Myocyte (in vitro differentiated cells): ENCODE measurements around the gene DACH1. TPM values are rescaled to one million over a fixed set of nuclear protein-coding genes. Genes with fewer than 3 reads are reported as not detected.
"Not testable (repeated sequence)": the region's sequence is repeated elsewhere in the genome, so short reads cannot be mapped to it uniquely, and the experiment has no call there.

Experiments
- DNase-seq: peaks from one replicate; pipeline ENCODE4 v3.0.0-alpha.2; 2012; ENCODE audit warnings: low read depth
- total RNA-seq: library from RNA; depleted of rRNA; stranded (reverse); fragments of >200 nt; gene quantifications from 2 replicates; pipeline ENCODE4 v1.2.3, GENCODE V29; 2014

The DACH1 gene
- total RNA-seq, 1 donor from 2014 or later: 0.03 TPM

- DNase-seq: no peak
Observed at GRCh38 chr13:71780546-71780945, 86.5 kb downstream of the DACH1 start.

DNA sequence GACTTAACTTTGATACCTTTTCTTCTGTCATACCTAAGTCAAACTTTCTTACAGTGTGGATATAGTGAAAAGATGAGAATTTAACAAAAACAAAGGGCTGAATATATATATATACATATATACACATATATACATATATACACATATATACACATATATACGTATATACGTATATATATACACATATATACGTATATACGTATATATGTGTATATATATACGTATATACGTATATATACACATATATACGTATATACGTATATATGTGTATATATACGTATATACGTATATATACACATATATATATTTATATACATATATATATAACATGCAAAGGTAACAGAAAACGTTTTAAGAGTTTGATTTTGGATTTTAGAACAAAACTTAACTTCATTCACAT lies 88.0 kb downstream of the DACH1 start:
- not testable (repeated sequence) for DNase-seq

DNA sequence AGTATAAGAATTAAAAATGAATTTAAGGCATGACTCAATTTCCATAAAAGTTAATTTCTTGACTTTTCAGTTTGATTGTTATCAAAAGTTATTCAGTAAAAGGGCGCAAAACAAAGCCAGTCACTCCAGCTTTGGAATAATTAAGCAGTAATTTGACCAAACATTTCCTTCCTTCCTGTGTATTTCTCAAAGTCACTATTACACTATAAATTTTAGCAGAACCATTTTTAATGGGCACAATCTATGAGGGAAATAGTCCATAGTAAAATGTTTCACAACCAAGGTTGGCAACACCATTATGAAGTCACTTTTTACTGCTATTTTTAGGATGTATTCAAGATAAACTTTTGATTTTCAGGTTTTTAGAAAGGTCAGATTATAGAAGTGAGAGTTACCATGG lies 91.0 kb downstream of the DACH1 start:
- DNase-seq: no peak

DNA sequence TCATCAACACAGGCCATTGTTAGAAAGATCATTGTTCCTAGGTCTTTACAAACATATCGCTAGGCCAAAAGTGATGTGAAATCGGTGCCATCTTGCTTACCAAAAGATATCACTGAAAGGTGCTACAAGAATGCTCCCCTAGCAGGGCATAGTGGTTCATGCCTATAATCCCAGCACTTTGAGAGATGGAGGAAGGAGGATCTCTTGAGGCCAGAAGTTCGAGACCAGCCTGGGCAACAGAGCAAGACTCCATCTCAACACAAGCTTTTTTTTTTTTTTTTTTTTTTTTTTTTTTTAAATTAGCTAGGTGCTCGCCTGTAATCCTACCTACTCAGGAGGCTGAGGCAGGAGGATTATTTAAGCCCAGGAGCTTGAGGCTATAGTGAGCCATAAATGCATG lies 92.1 kb downstream of the DACH1 start:
- DNase-seq: no peak

DNA sequence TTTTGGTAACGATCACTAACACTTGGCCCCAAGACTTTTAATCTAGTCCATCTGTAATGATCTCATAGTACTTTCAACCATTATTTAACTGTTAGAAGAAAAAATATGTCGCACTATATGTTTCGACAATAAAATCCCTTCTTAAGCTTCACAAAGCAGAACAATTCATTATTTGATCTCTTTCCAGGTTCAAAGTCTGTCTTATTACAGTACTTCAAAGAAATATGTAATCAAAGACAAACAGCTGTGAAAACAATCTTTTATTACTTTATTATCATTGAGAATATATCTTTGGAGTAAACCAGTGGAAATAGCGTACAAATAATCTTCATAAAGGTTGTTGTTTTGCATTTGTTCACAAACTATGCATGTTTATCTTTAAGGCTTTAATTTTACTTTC lies 93.5 kb downstream of the DACH1 start:
- DNase-seq: no peak

DNA sequence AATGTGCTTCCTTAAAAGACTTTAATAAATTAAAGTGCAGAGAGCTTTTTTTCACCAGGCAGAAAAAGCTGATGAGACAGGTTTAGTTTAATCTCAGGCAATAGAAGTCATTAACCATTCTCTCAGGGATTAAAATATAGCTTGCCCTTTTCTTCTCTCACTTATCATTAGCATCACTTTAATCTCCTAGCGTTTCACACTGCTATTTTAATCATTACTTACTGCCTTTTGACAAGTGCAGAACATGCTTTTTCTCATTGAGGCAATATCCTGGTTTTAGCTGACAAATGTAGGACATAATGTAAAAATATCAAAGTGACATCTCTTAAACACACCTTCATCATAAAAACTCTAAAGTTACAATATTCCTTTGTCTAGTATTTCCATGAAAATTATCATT lies 94.6 kb downstream of the DACH1 start:
- no peak for DNase-seq

DNA sequence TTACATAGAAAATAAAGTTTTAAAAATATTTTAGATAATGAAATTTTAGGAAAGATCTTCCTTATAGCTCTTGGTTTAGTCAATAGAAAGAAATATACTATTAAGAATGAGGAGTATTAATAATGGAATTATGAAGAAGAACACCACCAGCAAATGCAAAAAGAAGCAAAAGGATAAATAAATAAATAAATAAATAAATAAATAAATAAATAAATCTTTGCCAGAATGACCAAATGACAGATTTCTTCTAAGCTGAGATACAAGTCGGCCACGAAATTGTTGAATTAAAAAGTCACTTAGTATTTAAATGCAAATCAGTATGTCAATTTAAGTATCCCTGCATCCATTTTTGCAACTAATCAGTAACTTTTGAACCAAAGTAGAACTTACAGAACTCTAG lies 95.9 kb downstream of the DACH1 start:
- no peak for DNase-seq

- no peak for DNase-seq
Observed at GRCh38 chr13:71770710-71771109, 96.3 kb downstream of the DACH1 start.

DNA sequence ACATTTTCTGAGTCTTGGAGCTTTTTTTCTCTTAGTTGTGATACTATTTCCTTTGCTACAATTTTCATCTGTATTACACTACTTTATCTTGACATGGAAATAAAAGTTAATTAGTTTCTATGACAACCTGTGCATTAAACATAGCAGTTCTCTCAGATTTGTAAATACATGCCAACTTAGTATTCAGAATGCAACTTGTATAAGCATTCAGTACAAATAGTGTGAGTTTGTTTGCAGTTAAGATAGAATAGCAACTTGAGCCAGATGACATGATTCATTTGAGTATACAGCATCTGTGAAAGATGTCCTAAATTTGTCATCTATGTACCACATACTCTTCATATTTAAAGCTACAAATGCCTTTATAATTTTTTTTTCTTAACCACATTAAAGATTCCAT lies 98.1 kb downstream of the DACH1 start:
- no peak for DNase-seq

DNA sequence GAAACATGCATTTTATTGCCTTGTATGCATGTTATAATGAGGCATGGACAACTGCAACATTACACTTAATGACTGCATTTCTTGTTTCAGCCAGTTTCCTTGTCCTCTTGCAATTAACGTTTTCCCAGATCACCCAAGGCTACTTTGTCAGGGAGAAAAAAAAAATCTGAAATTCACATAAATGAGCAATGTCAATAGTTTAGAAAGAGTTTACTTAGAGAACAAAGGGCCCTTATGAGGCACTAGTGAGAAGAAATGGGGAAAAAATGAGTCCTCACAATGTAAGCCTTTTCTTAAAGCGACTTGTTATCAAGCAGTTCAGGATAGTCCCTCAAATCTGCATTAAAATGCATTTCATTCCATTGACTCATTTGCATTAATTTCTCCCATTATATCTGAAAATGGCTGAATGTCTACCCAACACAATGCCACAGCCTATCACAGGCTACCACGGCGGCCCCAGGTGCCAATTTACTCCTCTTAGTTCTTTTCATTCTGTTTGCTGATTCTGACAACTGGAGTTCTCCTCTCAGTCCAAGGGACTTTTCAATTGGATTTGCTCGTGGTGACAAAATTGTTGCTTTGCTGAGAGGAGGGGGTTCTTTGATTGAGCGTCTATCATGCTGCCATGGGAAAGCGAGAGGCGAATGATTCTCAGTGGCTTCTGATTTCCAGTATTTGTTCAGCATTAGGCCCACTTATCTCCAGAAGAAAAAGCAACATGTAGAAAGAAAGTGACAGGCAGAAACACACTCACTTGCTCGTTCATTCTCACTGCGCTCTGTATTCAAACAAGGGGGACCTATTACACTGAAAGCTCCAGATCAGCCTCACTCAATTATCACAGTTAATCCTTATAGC lies 107.1 kb downstream of the DACH1 start:
- no peak for DNase-seq

- DNase-seq: no peak
Observed at GRCh38 chr13:71758828-71759227, 108.2 kb downstream of the DACH1 start.

DNA sequence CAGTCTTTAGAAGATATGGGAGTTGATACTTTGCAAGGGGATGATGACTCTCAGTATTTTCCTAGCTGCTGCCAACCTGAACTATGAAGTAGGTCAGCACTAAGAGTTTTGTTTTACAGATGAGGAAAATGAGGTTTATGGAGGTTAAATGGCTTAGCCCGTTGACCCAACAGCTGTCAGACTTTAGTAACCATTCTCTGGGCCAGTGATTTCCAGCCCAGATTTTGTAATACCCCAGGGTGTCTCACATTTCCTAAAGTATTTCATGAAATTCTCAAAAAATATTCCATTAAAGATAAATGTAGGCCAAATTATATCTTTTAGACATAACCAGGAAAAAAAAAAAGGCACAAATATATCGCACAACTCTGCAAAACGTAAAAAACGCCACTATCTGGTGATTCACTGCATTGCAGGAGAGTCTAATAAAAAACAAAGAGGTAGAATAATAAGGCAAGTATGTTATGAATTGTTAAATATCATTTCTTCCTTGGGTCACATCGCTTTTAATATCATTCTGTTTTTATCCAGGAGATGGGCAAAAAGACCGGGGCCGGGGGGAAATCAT lies 112.5 kb downstream of the DACH1 start:
- DNase-seq: no peak

- DNase-seq: no peak
Observed at GRCh38 chr13:71752775-71753513, 114.1 kb downstream of the DACH1 start.

DNA sequence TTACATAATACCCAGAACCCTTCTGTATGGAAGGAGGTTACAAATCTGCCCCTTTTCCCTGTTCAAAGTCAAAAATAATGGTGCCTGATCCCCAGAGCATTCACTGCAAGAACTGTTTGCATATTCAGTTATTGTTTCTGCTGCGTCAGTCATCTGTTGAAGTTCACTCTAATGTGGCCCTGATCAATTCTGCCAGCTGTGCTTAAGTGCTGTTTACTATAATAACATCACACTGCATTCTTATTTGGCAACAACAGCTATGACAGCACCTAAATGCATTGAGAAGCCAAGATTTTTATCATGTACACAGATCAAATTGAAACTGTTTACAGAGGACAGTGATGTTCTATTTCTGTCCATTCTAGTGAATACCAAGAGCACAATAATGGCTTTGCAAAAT lies 115.9 kb downstream of the DACH1 start:
- DNase-seq: no peak

GRCh38 chr13:71730267-71730666 lies 136.7 kb downstream of the DACH1 start:
- no peak for DNase-seq

DNA sequence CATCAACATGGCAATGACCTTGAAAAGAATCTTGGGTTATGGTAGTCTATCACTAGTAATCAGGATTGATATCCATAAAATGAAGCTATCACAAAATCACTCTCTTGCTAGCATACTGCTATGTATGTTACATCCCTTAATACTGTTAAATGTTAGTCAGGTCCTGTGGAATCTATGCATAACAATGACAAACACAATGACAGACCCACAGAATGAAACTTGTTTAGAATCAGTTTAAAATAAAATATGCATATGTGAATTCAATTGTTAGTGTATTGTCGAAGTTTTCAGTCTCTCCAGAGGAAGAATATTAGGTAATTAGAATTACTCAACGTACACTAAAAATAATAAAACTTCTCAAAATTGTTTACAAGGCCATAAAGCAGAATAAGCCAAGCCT lies 137.6 kb downstream of the DACH1 start:
- DNase-seq: no peak

- no peak for DNase-seq
Observed at GRCh38 chr13:71727662-71728061, 139.3 kb downstream of the DACH1 start.

GRCh38 chr13:71727042-71727441 lies 140.0 kb downstream of the DACH1 start:
- no peak for DNase-seq

DNA sequence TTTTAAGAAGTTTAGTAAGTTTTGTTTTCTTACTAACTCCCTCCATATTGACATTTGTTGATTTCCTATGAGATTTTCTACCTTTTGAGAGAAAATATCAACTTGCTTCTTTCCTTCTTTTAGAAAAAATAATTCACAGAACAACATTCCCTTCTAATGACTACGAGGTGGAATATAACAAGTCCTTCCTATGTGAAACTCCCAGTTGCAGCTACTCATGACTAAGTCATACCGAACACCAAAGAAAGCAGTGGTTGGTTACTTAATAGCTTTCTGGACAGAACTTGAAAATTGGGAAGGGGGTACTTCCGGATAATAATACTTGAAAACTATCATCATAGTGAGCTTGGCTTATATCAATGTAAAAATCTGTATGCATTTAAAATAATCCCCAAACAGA lies 144.8 kb downstream of the DACH1 start:
- no peak for DNase-seq

GRCh38 chr13:71721104-71721503 lies 145.9 kb downstream of the DACH1 start:
- no peak for DNase-seq

DNA sequence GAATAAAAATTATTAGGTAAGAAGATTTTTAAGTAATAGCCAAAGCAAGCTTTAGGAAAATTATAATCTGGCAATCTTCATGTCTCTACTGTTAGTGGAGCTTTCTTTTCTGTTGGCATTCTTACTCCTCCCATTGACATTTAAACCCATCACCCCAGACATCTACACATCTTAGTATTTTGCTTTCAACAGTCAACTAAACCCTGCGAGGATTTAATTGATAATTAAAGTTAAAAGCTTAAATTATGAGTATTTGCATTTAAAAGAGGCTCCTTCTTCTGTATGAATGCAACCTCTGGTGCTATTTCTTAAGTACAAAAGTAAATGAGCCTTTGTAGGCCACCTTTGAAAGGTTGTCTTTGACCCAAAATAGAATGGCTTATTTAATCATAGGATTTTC lies 148.1 kb downstream of the DACH1 start:
- no peak for DNase-seq

GRCh38 chr13:71714802-71715375 lies 152.1 kb downstream of the DACH1 start:
- no peak for DNase-seq
